ENCODE measurements around the gene BSPRY.

Gene BSPRY

GRCh38 chr9:113349445-113350094 lies at the start of gene BSPRY:
Gene BSPRY, plus strand, starts transcription at chr9:113349541. Its CDS starts 39 bp downstream, at chr9:113349580.
- peak within 1 kb of the TSS; percentile 56 for H3K4me3 ChIP-seq (ENCODE audit: low read depth, low read length)
- H3K9me3 ChIP-seq (ENCODE audit: control insufficient read depth, insufficient read depth, low read depth, low read length): no peaks in the 10 kb centered on the region
- H3K27ac ChIP-seq (ENCODE audit: low read depth, low read length): no peak within 1 kb of the TSS
- peaks cover 51% of the 10 kb centered on the region for H3K27me3 ChIP-seq (ENCODE audit: control insufficient read depth, insufficient read depth, low read length)
- H3K36me3 ChIP-seq (ENCODE audit: control insufficient read depth, insufficient read depth, low read length): no peaks in the 10 kb centered on the region
- H3K4me1 ChIP-seq (ENCODE audit: control insufficient read depth, insufficient read depth, low read length): peaks cover 14% of the 10 kb centered on the region
- no peak within 1 kb of the TSS for H3K9ac ChIP-seq (ENCODE audit: low read length)

GRCh38 chr9:113299800-113300292 lies 49.5 kb upstream of the BSPRY start:
- H3K4me3 ChIP-seq (ENCODE audit: low read depth, low read length): no peak overlapping the region
- H3K36me3 ChIP-seq (ENCODE audit: control insufficient read depth, insufficient read depth, low read length): no peaks in the 10 kb centered on the region
- H3K4me1 ChIP-seq (ENCODE audit: control insufficient read depth, insufficient read depth, low read length): peaks cover 5% of the 10 kb centered on the region; the same call in 1 of the 2 replicates
- H3K27ac ChIP-seq (ENCODE audit: low read depth, low read length): no peak overlapping the region
- H3K9ac ChIP-seq (ENCODE audit: low read length): no peak overlapping the region
- no peaks in the 10 kb centered on the region for H3K27me3 ChIP-seq (ENCODE audit: control insufficient read depth, insufficient read depth, low read length)
- H3K9me3 ChIP-seq (ENCODE audit: control insufficient read depth, insufficient read depth, low read depth, low read length): no peaks in the 10 kb centered on the region

GRCh38 chr9:113301548-113301947 lies 47.8 kb upstream of the BSPRY start:
- Histone ChIP-seq H3K4me1 (ENCODE audit: control insufficient read depth, insufficient read depth, low read length) (peaks cover 5% of the 10 kb centered on the region; the same call in 1 of the 2 replicates), H3K9ac (ENCODE audit: low read length) (no peak overlapping the region), H3K4me3 (ENCODE audit: low read depth, low read length) (no peak overlapping the region), H3K9me3 (ENCODE audit: control insufficient read depth, insufficient read depth, low read depth, low read length) (no peaks in the 10 kb centered on the region), H3K27me3 (ENCODE audit: control insufficient read depth, insufficient read depth, low read length) (no peaks in the 10 kb centered on the region), H3K36me3 (ENCODE audit: control insufficient read depth, insufficient read depth, low read length) (no peaks in the 10 kb centered on the region), H3K27ac (ENCODE audit: low read depth, low read length) (no peak overlapping the region)

GRCh38 chr9:113302792-113303418 lies 46.4 kb upstream of the BSPRY start, which contains the start of gene RNF183:
Gene RNF183, minus strand, starts transcription at chr9:113303376. Its CDS starts 5,192 bp downstream, at chr9:113298184.
- Histone ChIP-seq H3K9me3 (ENCODE audit: control insufficient read depth, insufficient read depth, low read depth, low read length) (no peaks in the 10 kb centered on the region), H3K27me3 (ENCODE audit: control insufficient read depth, insufficient read depth, low read length) (no peaks in the 10 kb centered on the region), H3K36me3 (ENCODE audit: control insufficient read depth, insufficient read depth, low read length) (no peaks in the 10 kb centered on the region), H3K27ac (ENCODE audit: low read depth, low read length) (no peak within 1 kb of the TSS), H3K4me3 (ENCODE audit: low read depth, low read length) (no peak within 1 kb of the TSS), H3K4me1 (ENCODE audit: control insufficient read depth, insufficient read depth, low read length) (peaks cover 5% of the 10 kb centered on the region; the same call in 1 of the 2 replicates), H3K9ac (ENCODE audit: low read length) (no peak within 1 kb of the TSS)

GRCh38 chr9:113306566-113306965 lies 42.8 kb upstream of the BSPRY start:
- H3K27me3 ChIP-seq (ENCODE audit: control insufficient read depth, insufficient read depth, low read length): no peaks in the 10 kb centered on the region
- H3K9ac ChIP-seq (ENCODE audit: low read length): no peak overlapping the region
- H3K4me1 ChIP-seq (ENCODE audit: control insufficient read depth, insufficient read depth, low read length): peaks cover 5% of the 10 kb centered on the region; the same call in 1 of the 2 replicates
- H3K4me3 ChIP-seq (ENCODE audit: low read depth, low read length): no peak overlapping the region
- no peaks in the 10 kb centered on the region for H3K36me3 ChIP-seq (ENCODE audit: control insufficient read depth, insufficient read depth, low read length)
- H3K27ac ChIP-seq (ENCODE audit: low read depth, low read length): no peak overlapping the region
- no peaks in the 10 kb centered on the region for H3K9me3 ChIP-seq (ENCODE audit: control insufficient read depth, insufficient read depth, low read depth, low read length)

- Histone ChIP-seq H3K4me1 (ENCODE audit: control insufficient read depth, insufficient read depth, low read length) (peaks cover 5% of the 10 kb centered on the region; the same call in 1 of the 2 replicates), H3K27ac (ENCODE audit: low read depth, low read length) (no peak overlapping the region), H3K9ac (ENCODE audit: low read length) (no peak overlapping the region), H3K9me3 (ENCODE audit: control insufficient read depth, insufficient read depth, low read depth, low read length) (no peaks in the 10 kb centered on the region), H3K36me3 (ENCODE audit: control insufficient read depth, insufficient read depth, low read length) (no peaks in the 10 kb centered on the region), H3K27me3 (ENCODE audit: control insufficient read depth, insufficient read depth, low read length) (no peaks in the 10 kb centered on the region), H3K4me3 (ENCODE audit: low read depth, low read length) (no peak overlapping the region)
Measured at GRCh38 chr9:113307396-113307975, 41.9 kb upstream of the BSPRY start.

GRCh38 chr9:113309204-113309813 lies 40.0 kb upstream of the BSPRY start:
- Histone ChIP-seq H3K9ac (ENCODE audit: low read length) (no peak overlapping the region), H3K9me3 (ENCODE audit: control insufficient read depth, insufficient read depth, low read depth, low read length) (no peaks in the 10 kb centered on the region), H3K27me3 (ENCODE audit: control insufficient read depth, insufficient read depth, low read length) (no peaks in the 10 kb centered on the region), H3K4me1 (ENCODE audit: control insufficient read depth, insufficient read depth, low read length) (no peaks in the 10 kb centered on the region), H3K36me3 (ENCODE audit: control insufficient read depth, insufficient read depth, low read length) (no peaks in the 10 kb centered on the region), H3K27ac (ENCODE audit: low read depth, low read length) (no peak overlapping the region), H3K4me3 (ENCODE audit: low read depth, low read length) (no peak overlapping the region)

- no peak overlapping the region for H3K27ac ChIP-seq (ENCODE audit: low read depth, low read length)
- no peak overlapping the region for H3K9ac ChIP-seq (ENCODE audit: low read length)
- H3K36me3 ChIP-seq (ENCODE audit: control insufficient read depth, insufficient read depth, low read length): no peaks in the 10 kb centered on the region
- H3K4me3 ChIP-seq (ENCODE audit: low read depth, low read length): no peak overlapping the region
- H3K9me3 ChIP-seq (ENCODE audit: control insufficient read depth, insufficient read depth, low read depth, low read length): no peaks in the 10 kb centered on the region
- H3K27me3 ChIP-seq (ENCODE audit: control insufficient read depth, insufficient read depth, low read length): no peaks in the 10 kb centered on the region
- no peaks in the 10 kb centered on the region for H3K4me1 ChIP-seq (ENCODE audit: control insufficient read depth, insufficient read depth, low read length)
Measured at GRCh38 chr9:113310538-113310937, 38.8 kb upstream of the BSPRY start.

- Histone ChIP-seq H3K9ac (ENCODE audit: low read length) (no peak overlapping the region), H3K36me3 (ENCODE audit: control insufficient read depth, insufficient read depth, low read length) (no peaks in the 10 kb centered on the region)
Measured at GRCh38 chr9:113311961-113312360, 37.4 kb upstream of the BSPRY start.

GRCh38 chr9:113313261-113313660 lies 36.1 kb upstream of the BSPRY start:
- H3K36me3 ChIP-seq (ENCODE audit: control insufficient read depth, insufficient read depth, low read length): no peaks in the 10 kb centered on the region

More at GRCh38 chr9:113311961-113312360, 37.4 kb upstream of the BSPRY start:
- no peak overlapping the region for H3K27ac ChIP-seq (ENCODE audit: low read depth, low read length)
- no peaks in the 10 kb centered on the region for H3K9me3 ChIP-seq (ENCODE audit: control insufficient read depth, insufficient read depth, low read depth, low read length)
- no peaks in the 10 kb centered on the region for H3K27me3 ChIP-seq (ENCODE audit: control insufficient read depth, insufficient read depth, low read length)
- H3K4me1 ChIP-seq (ENCODE audit: control insufficient read depth, insufficient read depth, low read length): no peaks in the 10 kb centered on the region
- no peak overlapping the region for H3K4me3 ChIP-seq (ENCODE audit: low read depth, low read length)

More at GRCh38 chr9:113313261-113313660, 36.1 kb upstream of the BSPRY start:
- Histone ChIP-seq H3K9ac (ENCODE audit: low read length) (no peak overlapping the region), H3K4me1 (ENCODE audit: control insufficient read depth, insufficient read depth, low read length) (no peaks in the 10 kb centered on the region), H3K4me3 (ENCODE audit: low read depth, low read length) (no peak overlapping the region), H3K9me3 (ENCODE audit: control insufficient read depth, insufficient read depth, low read depth, low read length) (no peaks in the 10 kb centered on the region), H3K27ac (ENCODE audit: low read depth, low read length) (no peak overlapping the region), H3K27me3 (ENCODE audit: control insufficient read depth, insufficient read depth, low read length) (no peaks in the 10 kb centered on the region)
